ENCODE data around the gene ADH4. TPM values are rescaled to one million over a fixed set of nuclear protein-coding genes. Genes with fewer than 3 reads are reported as not detected.

Gene ADH4
- total RNA-seq, 4 donors from 2014 or later: 0.49 to 6.1 (median 0.66) TPM; not detected in 1

- TF ChIP-seq CTCF (IDR thresholded peaks at IDR 0.05; ENCODE audit: low read depth): no peak
Measured at GRCh38 chr4:99103166-99103565, 40.9 kb downstream of the ADH4 start.

DNA sequence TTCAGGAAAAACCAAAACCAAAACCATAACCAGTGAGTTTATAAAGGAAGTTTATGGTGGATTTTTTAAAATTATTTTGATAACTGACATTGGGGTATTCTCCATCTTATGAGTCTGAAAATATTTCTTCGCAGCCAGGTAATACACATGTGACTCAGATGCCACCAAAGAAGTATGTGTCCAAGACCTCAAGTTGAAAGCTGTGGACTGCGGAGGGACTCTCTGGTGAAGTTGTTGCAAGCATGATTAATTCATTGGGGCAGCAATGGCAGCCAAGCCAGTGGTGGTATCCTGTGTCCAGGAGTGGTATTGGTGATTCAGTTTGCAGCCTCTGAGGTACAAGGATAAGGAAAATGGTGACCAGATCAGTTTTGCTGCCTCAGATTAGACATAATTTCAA is 41.5 kb downstream of the ADH4 start:
- TF ChIP-seq CTCF (IDR thresholded peaks at IDR 0.05; ENCODE audit: low read depth): no peak

DNA sequence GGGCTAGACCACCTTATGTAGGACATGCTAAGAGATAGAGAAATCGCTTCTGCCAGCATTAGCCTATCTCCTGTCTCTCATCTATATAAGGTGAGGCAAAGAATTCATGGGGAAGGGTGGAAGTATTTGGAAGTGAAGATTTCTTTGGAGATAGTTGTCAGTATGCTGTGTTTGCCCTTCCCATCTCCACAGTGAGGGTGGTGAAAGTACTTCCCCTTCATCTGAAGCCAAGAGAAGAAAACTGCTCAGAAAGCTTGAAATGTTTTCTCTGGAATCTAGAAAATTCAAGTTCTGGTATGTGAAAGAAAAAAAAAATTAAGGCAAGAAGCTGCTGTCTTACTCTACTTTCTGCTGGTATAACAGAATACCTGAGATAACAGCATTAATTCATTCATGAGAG is 43.2 kb downstream of the ADH4 start:
- no peak for TF ChIP-seq CTCF (IDR thresholded peaks at IDR 0.05; ENCODE audit: low read depth)

GRCh38 chr4:99099311-99099710 is 44.8 kb downstream of the ADH4 start:
- TF ChIP-seq CTCF (IDR thresholded peaks at IDR 0.05; ENCODE audit: low read depth): no peak

DNA sequence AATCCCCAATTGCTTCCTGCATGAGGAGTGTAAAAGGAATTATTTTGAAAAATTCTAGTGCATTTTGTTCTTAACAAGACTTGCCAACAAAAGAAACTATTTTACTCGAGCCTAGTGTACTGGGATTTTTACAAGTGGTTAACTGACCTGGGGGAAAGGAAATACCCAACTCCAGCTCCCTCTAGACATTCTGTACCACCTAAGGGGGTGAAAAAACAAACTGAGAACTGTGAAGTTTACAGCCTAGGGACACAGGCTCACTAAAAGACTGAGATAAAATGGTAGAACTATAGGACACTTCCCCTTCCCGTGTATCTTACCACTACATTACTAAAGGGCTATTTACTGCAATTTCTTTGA is 52.9 kb downstream of the ADH4 start:
- TF ChIP-seq CTCF (IDR thresholded peaks at IDR 0.05; ENCODE audit: low read depth): no peak

GRCh38 chr4:99090481-99091215 is 53.4 kb downstream of the ADH4 start:
- no peak for TF ChIP-seq CTCF (IDR thresholded peaks at IDR 0.05; ENCODE audit: low read depth)

DNA sequence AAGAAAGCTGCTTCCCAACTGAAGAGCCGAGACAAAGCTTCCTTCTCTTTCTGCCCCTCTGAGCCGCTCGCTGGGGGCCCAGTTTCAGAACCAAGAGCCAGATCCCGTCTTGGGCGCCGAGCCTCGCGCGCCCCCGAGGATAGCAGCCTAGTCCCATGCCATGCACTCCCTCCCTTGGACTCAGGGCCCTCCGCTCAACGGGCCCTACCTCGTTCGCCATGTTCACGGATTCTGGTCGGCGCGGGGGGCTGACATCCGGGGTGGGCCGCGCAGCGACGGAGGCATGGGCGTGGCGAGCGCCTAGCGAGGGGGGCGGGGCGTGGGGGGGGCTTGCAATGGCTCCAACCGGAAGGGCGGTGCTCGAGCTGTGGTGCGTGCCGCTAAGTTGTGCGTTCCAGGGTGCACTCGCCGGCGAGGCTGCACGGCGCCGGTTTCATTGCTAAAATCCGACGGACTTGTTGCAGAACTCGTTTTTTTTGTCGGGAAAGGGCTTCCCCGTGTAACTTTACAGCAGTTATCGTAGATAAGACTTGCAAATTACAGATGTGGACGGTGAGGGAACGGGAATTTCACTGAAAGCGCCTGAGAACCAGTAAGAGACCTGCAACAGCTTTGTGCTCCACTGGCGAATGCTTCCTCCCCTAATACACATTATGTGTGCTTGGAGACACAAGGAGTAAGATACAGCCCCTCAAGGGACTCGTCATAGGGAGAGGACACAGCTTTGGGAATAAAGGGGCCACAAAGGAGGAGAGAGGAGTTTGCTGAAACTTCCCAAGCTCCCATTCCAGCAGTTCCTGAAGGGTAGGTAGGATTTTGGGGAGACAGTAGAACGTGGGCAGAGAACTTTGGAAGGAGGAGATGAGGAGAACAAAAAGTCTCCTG is 55.4 kb downstream of the ADH4 start, which contains the start of gene ADH5:
Gene ADH5 (minus strand): TSS at position 308 of the 885 bp plus-strand sequence. CDS start 88 bp downstream, at position 220.
- TF ChIP-seq CTCF (IDR thresholded peaks at IDR 0.05; ENCODE audit: low read depth): no peak
